ENCODE measurements around the gene PPL.

DNA sequence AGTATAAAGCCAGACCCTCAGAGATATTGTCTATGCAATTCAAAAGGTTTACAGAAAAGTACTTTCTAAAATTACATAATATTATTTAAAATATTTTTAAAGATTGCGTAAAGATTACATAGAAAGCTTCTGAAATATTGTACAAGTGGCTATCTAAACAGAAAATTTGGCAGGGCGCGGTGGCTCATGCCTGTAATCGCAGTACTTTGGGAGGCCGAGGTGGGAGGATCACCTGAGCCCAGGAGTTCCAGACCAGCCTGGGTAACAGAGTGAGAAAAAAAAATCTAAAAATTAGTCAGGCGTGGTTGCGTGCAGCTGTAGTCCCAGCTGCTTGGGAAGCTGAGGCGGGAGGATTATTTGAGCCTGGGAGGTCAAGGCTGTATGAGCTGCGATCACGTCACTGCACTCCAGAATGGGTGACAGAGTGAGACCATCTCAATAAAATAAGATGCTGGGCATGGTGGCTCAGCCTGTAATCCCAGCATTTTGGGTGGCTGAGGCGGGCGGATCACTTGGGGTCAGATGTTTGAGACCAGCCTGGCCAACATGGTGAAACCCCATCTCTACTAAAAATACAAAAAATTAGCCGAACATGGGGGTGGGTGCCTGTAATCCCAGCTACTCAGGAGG, 71.6 kb downstream of the PPL start:
- TF ChIP-seq POLR2A (IDR thresholded peaks at IDR 0.05) = no peak
- TF ChIP-seq, protein P1, sequence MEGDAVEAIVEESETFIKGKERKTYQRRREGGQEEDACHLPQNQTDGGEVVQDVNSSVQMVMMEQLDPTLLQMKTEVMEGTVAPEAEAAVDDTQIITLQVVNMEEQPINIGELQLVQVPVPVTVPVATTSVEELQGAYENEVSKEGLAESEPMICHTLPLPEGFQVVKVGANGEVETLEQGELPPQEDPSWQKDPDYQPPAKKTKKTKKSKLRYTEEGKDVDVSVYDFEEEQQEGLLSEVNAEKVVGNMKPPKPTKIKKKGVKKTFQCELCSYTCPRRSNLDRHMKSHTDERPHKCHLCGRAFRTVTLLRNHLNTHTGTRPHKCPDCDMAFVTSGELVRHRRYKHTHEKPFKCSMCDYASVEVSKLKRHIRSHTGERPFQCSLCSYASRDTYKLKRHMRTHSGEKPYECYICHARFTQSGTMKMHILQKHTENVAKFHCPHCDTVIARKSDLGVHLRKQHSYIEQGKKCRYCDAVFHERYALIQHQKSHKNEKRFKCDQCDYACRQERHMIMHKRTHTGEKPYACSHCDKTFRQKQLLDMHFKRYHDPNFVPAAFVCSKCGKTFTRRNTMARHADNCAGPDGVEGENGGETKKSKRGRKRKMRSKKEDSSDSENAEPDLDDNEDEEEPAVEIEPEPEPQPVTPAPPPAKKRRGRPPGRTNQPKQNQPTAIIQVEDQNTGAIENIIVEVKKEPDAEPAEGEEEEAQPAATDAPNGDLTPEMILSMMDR (IDR thresholded peaks at IDR 0.05) = no peak

Measured in tibial nerve (tissue), 3 donors.